COLO668 (cell line): Measurements from ENCODE around the gene PLCB4.

Source experiments
- DNase-seq: peaks from one replicate; lab custom pipeline; 2025; ENCODE audit not compliant: unreplicated experiment; lab: John Stamatoyannopoulos, UW

PLCB4 gene

DNA sequence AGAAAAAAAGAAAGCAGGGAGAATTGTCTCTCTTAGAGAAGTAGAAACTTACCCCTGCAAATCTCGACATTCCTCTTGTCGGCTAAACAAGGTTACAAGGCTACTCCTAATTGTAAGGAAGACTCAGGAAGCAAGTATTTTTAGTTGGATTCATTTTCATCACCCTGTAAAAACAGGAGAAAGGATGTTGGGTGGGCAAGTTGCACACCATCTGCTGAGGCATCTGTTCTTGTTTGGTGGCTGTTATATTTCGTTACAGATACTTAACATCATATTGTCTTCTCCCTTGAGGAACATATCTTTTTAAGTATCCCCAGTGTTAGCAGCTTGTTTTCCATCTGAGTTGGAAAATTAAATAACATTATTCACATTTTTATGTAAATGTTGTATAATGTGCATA is 187.5 kb downstream of the PLCB4 start:
- DNase-seq: no peak

DNA sequence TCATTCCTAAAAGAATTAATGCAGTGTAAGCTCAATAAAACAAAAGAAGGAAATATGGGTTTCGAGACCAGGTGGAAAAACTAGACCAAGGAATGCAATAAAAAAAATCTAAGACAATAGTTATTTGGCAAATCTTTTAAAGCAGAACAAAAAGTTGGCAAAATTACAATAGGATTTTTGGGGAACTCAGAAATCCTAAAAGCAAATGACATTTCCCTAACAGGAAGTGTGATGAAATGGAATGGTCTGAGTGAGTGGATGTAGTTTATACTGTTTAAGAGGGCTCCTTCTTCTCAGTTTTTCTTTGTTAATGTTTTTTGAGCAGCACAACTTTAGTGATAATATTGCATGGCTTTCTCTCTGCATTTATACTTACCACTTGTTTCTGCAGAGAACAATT is 190.0 kb downstream of the PLCB4 start:
- no peak for DNase-seq

DNA sequence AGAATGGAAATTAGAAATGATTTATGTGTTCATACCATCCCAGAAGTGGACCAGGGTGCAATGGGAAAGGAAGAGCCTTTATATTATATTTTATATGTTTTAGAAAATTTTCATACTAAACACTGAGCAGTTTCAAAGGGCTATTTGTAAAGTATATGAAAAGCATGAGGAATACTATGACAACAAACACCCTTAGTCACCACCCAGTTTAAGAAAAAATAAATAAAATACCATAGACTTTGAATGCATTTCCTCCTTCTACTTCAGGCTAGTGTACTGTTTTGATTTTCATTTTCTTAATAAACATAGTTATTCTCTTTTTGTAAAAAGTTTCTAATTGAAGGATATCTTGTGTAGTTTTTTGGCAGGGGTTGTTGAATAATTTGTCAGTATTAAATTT is 191.1 kb downstream of the PLCB4 start:
- no peak for DNase-seq

DNA sequence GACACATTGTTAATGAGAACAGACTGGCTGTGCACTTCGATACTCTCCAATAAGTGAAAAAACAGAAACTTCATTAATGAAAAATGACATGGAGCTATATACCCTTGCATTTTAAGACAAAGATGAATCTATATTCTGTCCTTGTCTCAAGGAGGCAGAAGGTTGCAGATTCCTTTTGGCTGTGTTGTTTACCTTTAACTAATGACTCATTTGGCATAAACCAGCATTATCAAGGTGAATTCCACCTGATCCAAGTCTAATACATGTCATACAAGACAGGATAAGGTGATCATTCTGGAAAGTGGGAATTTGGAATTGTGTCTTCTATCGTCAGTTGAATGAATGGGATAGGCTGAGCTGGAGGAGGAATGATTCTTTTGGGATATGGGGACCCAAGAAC is 192.9 kb downstream of the PLCB4 start:
- no peak for DNase-seq

DNA sequence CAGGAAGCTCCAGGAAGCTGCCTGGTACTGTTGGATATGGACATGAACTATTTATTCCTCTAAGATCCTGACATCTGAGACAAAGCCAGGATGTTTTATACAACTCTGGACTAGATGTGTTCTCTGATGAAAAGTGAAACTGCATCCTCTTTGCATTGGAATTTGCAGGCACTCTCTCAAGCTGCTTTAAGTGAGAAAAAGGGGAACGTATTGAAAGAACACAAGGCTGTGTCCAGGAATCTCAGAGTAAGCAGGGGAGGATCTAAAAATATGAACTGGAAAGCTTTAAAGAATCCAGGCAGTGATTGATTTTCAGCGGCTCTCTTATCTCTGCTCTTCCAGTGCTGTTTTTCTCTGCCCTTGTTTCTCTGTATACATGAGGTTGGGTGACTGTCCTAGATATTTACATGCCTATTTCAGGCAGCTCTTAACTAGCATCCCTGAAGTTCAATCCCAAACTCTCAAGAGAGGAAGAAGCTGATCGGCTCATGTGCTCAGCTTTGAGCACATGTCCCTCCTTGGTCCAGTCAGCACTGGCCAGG is 193.8 kb downstream of the PLCB4 start:
- no peak for DNase-seq

DNA sequence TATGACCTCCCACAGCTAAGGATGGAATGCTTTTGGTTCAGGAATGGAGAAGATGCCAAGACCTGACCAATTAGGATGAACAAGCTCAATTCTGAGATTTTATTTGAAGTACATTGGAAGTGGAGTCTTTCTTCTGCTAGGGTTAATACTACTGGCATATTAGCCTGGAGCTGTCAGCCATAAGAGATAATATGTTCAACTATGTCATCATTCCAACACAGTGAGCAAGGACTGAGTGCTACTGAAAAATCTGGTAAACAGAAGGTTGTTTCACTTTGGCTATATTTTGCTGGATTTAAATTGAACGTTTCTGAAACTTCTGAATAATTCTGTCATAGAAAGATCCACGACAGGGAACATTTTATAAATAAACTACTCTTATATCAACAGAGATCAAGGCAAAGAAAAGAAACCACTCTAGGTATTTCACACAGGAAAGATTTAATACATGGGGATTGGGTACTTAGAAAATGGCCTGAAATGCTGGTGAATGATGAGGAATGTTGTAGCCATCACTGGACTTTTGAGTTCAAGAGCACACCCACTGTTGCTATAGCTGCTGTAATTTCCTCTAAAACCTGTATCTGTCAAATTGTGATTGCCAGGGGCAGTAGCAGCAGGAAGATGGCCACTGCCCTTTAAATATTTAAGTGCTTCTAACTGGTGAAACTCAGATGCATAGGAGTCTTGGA is 200.5 kb downstream of the PLCB4 start:
- DNase-seq: no peak

DNA sequence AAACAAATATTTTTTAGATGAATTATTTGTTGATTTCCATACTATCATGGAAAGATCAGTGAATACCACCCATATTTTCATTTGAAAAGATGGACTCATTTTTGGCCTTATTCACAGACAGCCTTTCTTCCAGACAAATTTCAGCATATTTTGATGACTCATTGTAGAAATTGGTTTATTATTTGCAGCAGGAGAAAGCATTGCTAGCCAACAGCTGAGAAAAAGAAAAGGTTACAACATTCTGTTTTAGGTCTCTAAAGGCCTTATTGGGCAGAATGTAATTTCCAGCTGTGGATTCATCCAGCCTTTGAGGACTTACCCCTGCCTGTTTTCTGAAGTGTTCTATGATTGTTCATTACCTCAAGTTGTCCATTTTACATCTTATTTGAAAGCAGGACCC is 201.9 kb downstream of the PLCB4 start:
- no peak for DNase-seq

DNA sequence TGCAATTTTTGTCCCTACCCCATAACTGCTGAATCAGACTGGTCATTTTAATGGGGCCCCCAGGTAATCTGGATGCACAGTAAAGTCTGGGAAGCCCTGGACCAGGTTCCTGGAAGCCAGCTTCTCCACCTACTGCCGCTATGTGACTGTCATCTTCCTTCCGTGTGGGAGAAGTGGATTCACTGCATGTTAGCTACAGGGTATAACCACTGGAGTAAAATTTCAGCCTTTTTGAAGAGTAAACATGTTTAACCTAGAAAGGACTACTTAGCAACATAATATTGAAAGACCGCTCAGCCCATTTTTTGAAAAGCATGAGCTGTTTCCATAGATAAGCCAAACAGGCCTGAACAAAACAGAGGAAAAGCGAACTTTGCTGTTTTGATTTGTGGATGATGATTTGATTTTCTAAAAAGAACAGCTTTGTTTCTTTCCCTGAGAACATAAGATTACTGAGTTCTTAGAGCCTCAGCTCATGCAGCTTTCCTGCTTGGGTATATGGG is 208.1 kb downstream of the PLCB4 start:
- no peak for DNase-seq

DNA sequence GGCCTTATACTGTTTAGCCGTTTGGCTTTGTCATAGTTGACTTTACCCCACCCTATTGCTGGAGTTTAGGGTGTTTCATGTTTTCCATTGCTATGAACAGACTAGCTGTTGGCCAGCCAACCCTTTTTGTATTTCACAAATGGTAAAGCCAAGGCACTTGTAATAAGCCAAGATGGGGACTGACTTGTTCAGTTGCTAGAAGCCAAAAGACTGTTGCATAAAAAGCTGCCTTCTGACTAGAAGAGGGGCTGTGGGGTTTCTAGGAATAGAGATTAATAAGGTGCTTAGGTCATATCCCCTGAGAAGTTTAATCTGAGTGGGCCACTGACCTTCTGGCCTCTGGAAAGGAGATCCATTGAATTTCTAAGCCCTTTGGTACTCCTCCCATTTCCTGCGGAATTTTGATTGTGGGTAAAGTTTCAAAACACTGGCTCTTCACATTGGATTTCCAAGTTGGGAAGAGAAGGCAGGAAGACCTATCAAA is 211.1 kb downstream of the PLCB4 start:
- no peak for DNase-seq

DNA sequence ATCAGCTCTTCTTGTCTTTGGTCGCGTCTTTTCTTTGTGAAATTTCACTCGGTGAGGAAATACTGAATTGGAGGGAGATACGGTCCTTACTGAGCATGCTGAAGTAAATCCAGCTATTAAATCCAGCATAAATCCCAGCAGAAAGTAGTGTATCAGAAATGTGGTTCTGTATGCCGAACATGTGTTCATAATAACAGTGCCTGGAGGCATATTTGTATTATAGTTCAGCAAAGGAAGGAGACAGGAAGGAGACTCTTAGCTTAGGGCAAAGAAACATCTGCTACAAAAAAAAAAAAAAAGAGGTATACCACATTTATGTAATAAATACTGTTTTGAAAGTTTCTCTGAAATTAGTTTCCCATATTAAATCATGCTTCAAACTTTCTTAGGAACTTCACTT is 211.8 kb downstream of the PLCB4 start:
- no peak for DNase-seq

DNA sequence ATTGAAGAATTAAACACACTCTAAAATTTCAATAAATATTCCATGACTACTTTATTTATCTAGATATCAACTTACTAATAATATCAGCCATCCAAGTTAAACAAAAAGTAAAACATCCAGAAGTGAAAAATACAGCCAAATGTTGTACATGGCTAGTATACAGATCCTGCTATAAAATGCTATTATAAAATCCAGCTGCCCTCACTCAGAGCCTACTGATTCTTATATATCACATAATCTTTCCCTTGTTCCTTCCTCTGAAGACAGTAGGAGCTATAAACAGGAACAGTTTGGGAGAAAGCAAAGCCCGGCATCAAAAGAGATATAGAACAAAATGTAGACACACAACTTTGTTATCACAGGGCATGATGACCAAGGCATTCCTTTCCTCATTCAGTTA is 212.9 kb downstream of the PLCB4 start:
- no peak for DNase-seq

DNA sequence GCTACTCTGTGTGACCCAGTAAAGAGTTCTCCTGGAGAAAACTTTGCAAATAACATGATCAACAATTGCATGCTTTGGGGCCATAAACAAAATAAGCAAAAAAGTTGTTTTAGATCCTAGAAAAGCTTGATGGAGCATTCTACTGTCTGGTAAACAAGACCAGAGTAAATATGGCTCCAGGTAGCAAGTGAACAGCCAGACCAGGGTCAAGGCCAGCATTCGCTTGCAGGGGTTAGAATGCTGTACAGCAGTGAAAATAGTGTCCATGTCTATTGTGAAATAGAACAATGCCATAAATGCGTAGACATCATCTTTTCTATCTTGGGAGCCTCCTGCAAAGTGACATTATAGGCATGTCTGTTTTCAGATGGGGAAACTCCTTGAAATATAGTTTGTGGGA is 216.7 kb downstream of the PLCB4 start:
- no peak for DNase-seq

DNA sequence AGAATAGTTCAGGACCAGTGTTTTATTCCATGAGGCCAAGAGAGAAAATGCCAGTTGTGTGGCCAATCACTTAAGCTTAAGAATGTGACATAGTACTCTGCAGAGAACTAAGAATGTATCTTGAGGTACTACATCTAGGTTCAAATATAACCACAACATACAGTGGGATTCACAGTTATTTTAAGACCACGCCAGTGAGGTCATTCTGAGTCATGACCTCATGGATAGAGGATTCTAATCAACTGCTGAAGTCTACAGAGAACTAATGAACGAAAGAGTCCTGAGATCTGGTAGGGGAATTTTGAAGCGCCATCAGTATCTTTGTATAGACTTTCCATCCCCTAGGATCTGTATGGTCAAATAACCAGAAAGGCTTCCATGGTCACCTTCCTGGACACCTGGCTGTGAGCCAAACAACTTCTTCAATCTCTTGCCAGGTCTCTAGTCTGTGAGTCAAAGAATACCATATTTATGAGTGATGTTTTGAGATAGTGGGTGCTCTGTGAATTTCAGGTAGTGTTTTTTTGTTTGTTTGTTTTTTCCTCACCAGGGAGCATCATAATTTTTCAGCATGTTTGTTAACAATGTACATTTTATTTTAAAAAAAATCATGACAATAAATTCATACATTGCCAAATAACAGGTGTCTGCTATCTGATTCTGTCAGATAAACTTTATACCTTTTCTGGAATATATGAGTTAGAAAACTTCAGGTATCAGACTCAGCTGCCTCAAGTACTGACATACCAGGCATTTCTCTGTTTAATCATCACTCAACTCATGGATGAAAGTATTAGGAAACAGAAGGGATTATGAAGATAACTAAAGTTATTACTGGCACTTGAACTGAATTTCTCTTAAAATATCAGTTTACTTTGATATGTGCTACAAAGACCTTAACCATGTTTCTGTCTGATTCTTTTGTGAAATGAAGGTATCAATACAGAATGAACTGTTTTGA is 217.9 kb downstream of the PLCB4 start:
- DNase-seq: no peak

DNA sequence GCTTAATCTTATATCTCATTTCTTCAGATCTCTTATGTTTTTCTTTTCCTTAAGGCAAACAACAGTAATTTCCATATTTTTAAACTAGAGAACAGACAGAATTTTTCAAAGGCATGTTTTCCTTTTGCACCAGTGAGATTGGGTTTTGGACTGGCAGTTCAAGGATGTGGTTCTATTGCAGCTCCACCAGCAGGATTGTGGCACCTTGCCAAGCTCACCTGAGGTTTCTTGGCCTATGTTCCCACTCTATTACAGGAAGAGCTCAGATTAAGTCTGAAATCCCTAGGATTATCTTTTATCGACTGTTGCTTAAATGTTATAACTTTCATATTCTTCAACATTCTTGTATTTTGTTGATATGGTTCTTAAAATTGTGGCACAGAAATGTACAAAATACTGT is 218.9 kb downstream of the PLCB4 start:
- DNase-seq: no peak

DNA sequence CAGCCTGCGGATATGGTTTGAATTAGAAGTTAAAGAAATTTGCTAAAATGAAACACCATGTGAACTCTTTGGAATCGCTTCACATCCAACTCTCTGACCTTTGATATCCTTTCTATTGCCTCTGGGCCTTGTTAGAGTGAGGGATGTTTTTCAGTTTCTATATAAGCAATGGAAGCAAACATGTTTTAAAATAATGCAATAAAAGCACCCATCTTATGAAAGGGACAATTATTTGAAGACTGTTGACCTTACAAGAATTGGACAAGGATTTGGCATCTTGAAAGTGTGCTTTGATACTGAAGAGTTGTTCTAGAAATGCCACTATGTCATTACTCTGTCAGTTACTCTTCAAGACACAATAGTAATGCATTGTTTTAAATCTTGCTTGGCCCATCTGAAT is 221.4 kb downstream of the PLCB4 start:
- no peak for DNase-seq

DNA sequence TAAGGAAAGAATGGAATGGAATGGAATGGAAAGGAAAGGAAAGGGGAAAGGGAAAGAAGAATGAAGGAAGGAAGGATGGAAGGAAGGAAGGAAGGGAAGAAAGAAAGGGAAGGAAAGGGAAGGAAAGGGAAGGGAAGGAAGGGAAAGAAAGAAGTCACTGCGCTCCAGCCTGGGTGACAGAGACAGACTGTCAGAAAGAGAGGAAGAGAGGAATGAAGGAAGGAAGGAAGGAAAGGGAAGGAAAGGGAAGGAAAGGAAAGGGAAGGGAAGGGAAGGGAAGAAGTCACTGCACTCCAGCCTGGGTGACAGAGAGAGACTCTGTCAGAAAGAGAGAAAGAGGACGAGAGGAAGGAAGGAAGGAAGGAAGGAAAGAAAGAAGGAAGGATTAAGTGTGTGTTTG is 224.3 kb downstream of the PLCB4 start:
- no peak for DNase-seq

DNA sequence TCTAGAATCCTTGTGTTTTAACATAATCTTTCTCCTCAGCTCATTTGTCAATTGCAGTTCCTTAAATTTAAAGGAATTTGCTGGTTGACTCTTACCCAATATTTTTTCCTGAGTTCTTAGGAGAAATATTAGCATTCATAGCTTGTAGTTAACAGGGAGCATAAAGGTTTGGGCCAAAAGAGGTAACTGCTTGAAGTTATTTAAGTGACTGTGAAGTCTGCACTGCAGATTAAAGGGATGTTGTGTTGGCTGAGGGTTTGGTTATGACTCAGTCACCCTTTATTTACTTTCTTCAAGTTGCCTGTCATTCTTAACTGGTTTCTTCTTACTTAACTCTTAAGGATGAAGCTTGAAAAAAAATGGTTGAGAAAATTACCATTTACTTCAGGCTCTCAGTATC is 225.2 kb downstream of the PLCB4 start:
- DNase-seq: no peak

DNA sequence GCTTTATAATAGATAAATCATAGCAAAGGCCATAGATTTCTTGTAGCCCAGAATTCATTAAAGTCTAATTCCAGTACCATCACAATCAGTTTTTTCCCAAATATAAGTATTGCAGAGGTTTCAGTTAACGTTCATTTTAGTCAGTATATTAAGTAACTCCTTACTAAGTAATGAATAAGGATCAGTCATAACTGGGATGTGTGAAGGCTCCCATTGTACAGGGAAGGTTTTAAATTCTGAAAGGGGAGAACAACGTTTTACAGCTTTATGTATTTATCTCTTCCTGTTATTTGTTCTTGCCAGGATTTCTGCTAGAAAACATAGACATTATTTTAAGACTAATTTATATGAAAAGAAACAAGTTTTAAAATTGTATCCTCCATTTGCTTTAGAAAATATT is 230.0 kb downstream of the PLCB4 start:
- no peak for DNase-seq

DNA sequence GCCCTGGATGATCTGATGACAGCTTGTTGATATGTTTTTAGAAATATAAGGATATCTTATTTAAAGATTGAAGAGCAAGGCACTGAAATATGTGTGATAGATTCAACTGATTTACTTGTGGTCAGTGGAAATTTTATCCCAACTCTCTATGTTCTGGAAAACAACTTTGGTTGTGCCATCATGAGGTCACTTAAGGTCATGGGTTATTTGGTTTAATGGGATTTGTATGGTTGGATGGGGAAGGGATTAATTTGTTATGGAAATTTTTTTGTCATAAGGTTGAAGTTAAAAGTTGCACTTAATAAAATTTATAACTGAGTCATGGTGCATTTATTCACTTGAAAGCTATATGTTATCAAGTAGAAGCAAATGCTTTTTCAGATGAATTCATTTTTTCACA is 231.2 kb downstream of the PLCB4 start:
- no peak for DNase-seq

DNA sequence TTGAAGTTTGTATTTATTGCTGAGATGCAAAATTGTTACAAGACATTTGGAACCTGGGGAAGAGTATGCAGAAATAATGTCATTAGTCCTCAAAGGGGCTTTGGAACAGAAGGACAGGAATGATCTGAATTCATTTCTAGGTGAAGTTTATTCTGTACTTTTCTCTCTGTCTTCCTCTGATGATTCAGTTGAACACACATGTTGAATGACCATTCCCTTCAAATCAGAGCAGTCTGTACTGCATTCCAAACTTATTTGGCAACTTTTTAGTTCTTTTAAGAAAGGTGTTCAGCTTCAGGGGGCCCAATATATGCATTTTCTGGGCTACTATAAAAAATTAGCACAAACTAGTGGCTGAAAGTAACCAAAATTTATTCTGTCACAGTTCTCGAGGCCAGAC is 231.6 kb downstream of the PLCB4 start:
- no peak for DNase-seq

DNA sequence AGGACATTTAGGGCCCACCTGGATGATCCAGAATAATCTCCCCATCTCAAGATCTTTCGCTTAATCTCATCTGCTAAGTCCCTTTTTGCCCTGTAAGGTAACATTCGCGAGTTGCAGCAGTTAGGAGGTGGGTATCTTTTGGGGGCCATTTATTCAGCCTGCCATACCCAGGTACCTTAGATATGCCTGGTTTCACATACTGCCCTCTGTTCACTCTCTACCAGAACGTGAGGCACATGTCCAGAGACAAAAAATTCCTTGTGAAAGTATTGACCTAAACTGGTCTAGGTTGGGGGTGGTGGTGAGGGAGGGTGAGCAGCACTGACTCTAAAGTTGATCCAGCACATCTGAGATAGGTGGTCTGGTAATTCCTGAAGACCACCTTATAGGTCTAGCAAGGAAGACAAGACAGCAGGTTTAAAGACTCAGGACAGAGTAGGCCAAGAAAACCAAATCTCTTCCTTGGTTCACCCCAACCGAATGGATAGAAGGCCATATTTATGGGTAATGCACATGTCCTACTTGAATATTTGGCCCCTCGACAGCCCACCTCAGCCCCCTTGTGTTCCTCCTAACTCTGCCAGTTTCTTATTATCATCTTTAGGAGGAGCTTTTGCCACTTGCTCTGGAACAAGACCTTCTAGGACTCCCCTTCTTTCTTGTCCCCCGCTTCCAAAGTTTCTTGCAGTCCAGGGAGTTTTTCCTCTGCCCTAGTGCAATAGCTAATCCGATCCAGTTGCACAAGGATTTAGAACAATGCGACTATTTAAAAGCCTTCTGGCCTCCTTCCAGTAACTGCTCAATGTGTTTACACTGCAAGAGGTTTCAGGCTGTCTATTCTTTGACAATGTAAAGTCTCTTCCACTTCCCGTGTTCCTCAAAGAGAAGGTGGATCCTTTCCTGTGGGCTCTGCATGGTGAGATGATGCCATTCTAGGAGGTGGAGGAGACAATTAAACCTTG is 232.5 kb downstream of the PLCB4 start:
- no peak for DNase-seq
